Esophagus muscularis mucosa (tissue), 4 donors: ENCODE measurements around the gene PLEKHG3. TPM values are rescaled to one million over a fixed set of nuclear protein-coding genes. Genes with fewer than 3 reads are reported as not detected.

ENCODE experiments used
- DNase-seq: peaks from one replicate; pipeline ENCODE4 v3.0.0-alpha.2; 2017; ENCODE audit errors: extremely low spot score
- H3K27ac ChIP-seq, 4 donors: fragments of 200-600 bp; sonication (generic); replicated peaks in 1 of 4; 1 replicate in 3 of 4; 2 replicates in 1 of 4; pipeline ENCODE4 v1.5.1; 2016 to 2019; ENCODE audit warnings: mild to moderate bottlenecking in 1 of 4
- H3K27me3 ChIP-seq, 4 donors: fragments of 200-600 bp; sonication (generic); one replicate each; pipeline versions ENCODE4 v1.5.1 to v1.6.0; 2016 to 2019
- H3K36me3 ChIP-seq, 4 donors: fragments of 200-600 bp; sonication (generic); one replicate each; pipeline ENCODE4 v1.5.1; 2016 to 2019
- H3K4me1 ChIP-seq, 4 donors: fragments of 200-600 bp; sonication (generic); one replicate each; pipeline ENCODE4 v1.5.1; 2016 to 2019
- H3K4me3 ChIP-seq, 4 donors: fragments of 200-600 bp; sonication (generic); 1 replicate in 2 of 4; 2 replicates in 2 of 4; pipeline ENCODE4 v1.5.1; 2016 to 2019; ENCODE audit warnings: mild to moderate bottlenecking in 4 of 4, moderate library complexity in 1 of 4
- H3K9me3 ChIP-seq, 4 donors: fragments of 200-600 bp; sonication (generic); 1 replicate in 3 of 4; 2 replicates in 1 of 4; pipeline ENCODE4 v1.5.1; 2016 to 2019
- CTCF ChIP-seq, 3 experiments: fragments of 200-600 bp in 2 of 3; fragments of 450-650 bp in 1 of 3; sonication (generic) in 2 of 3; IDR thresholded peaks; one replicate each; pipeline ENCODE4 v1.5.1; 2017 to 2019; ENCODE audit warnings: antibody characterized with exemption in 3 of 3, mild to moderate bottlenecking in 2 of 3, moderate library complexity in 1 of 3
- EP300 ChIP-seq: sonication (generic); formaldehyde crosslinking; IDR thresholded peaks from one replicate; pipeline ENCODE4 v1.6.1; 2017; ENCODE audit warnings: antibody characterized with exemption
- POLR2A ChIP-seq: fragments of 450-650 bp; IDR thresholded peaks from one replicate; pipeline ENCODE4 v1.6.1; 2017; ENCODE audit warnings: antibody characterized with exemption, moderate library complexity, mild to moderate bottlenecking, low read depth
- POLR2AphosphoS5 ChIP-seq, 2 donors: sonication (generic); formaldehyde crosslinking; IDR thresholded peaks; one replicate each; pipeline ENCODE4 v1.6.1; 2017; ENCODE audit warnings: antibody characterized with exemption in 2 of 2
- WGBS: methylation state at CpG from one replicate; pipeline ENCODE4 v1.1.5; 2018; 5-methylcytosine and 5-hydroxymethylcytosine counted together
- intact Hi-C: fragments of 100-400 bp; cut with DNase I; formaldehyde crosslinking; loops from one replicate; pipeline ENCODE4 v1.15.1; 2023
- total RNA-seq, 4 donors: library from RNA; depleted of rRNA; stranded (reverse); fragments of >200 nt; gene quantifications; one replicate each; pipeline versions ENCODE4 v1.1.0 to v1.2.1, GENCODE V29; 2016

The PLEKHG3 gene
- total RNA-seq, 4 donors from 2014 or later = 21.7 to 66.7 (median 35.1) TPM

GRCh38 chr14:64732536-64733120 is 28.4 kb downstream of the PLEKHG3 start:
- TF ChIP-seq CTCF (IDR thresholded peaks at IDR 0.05) (no peak), POLR2AphosphoS5 (IDR thresholded peaks at IDR 0.05) (no peak), POLR2A (no peak), EP300 (no peak)
- Histone ChIP-seq H3K4me1 (peaks cover 0 to 21% (median 17%) of the 10 kb centered on the region in 4 donors), H3K27ac (no peak overlapping the region), H3K27me3 (no peaks in the 10 kb centered on the region), H3K4me3 (no peak overlapping the region), H3K9me3 (no peaks in the 10 kb centered on the region), H3K36me3 (peaks cover 32 to 88% (median 73%) of the 10 kb centered on the region in 4 donors)
- WGBS = 96% methylated on average over 13 of the region's 14 CpGs
- intact Hi-C loops = no loop called here
- DNase-seq = no peak

GRCh38 chr14:64733321-64733720 is 29.1 kb downstream of the PLEKHG3 start:
- no peak for DNase-seq
- H3K27ac ChIP-seq = no peak overlapping the region
- intact Hi-C loops = no loop called here
- TF ChIP-seq CTCF (IDR thresholded peaks at IDR 0.05) = no peak
- no peak for TF ChIP-seq EP300
- TF ChIP-seq POLR2A = no peak
- TF ChIP-seq POLR2AphosphoS5 (IDR thresholded peaks at IDR 0.05) = no peak
- 93% methylated on average over 11 of the region's 11 CpGs for whole genome bisulfite sequencing
- H3K4me3 ChIP-seq = no peak overlapping the region
- no peaks in the 10 kb centered on the region for H3K27me3 ChIP-seq
- no peaks in the 10 kb centered on the region for H3K9me3 ChIP-seq
- peaks cover 26 to 88% (median 73%) of the 10 kb centered on the region in 4 donors for H3K36me3 ChIP-seq
- peaks cover 0 to 21% (median 17%) of the 10 kb centered on the region in 4 donors for H3K4me1 ChIP-seq

GRCh38 chr14:64733899-64734298 is 29.7 kb downstream of the PLEKHG3 start:
- no peak for DNase-seq
- Histone ChIP-seq H3K27ac (no peak overlapping the region), H3K36me3 (peaks cover 27 to 88% (median 73%) of the 10 kb centered on the region in 4 donors), H3K27me3 (no peaks in the 10 kb centered on the region), H3K4me1 (peaks cover 0 to 20% (median 16%) of the 10 kb centered on the region in 4 donors), H3K9me3 (no peaks in the 10 kb centered on the region), H3K4me3 (no peak overlapping the region)
- no peak for TF ChIP-seq CTCF (IDR thresholded peaks at IDR 0.05)
- TF ChIP-seq POLR2A = no peak
- no peak for TF ChIP-seq POLR2AphosphoS5 (IDR thresholded peaks at IDR 0.05)
- TF ChIP-seq EP300 = no peak
- intact Hi-C loops = no loop called here
- WGBS = 67% methylated on average over 1 of the region's 1 CpG

- H3K36me3 ChIP-seq = peaks cover 30 to 88% (median 77%) of the 10 kb centered on the region in 4 donors
Measured at GRCh38 chr14:64734990-64735389, 30.8 kb downstream of the PLEKHG3 start.

More at GRCh38 chr14:64734990-64735389, 30.8 kb downstream of the PLEKHG3 start:
- TF ChIP-seq CTCF (IDR thresholded peaks at IDR 0.05) (no peak), EP300 (no peak), POLR2A (no peak), POLR2AphosphoS5 (IDR thresholded peaks at IDR 0.05) (no peak)
- intact Hi-C loops = no loop called here
- no peak for DNase-seq
- no peaks in the 10 kb centered on the region for H3K9me3 ChIP-seq
- H3K4me3 ChIP-seq = no peak overlapping the region
- H3K27me3 ChIP-seq = no peaks in the 10 kb centered on the region
- no peak overlapping the region for H3K27ac ChIP-seq
- WGBS = 59% methylated on average over 6 of the region's 6 CpGs
- peaks cover 0 to 10% (median 8%) of the 10 kb centered on the region in 4 donors for H3K4me1 ChIP-seq
